Pancreas (tissue), 10 donors: ENCODE measurements around the gene USP48. TPM values are rescaled to one million over a fixed set of nuclear protein-coding genes. Genes with fewer than 3 reads are reported as not detected.

Experiments used
- ATAC-seq, 4 donors: fragments of 200-7000 bp; cut with Tn5 transposase; one replicate each; pipeline versions ENCODE4 v1.8.0 to v1.9.1; 2020; ENCODE audit warnings: mild to moderate bottlenecking in 4 of 4, moderate library complexity in 4 of 4
- DNase-seq, 6 donors: peaks; one replicate each; pipeline ENCODE4 v3.0.0-alpha.2; 2020
- FAIRE-seq: peaks from 2 replicates; lab custom pipeline; 2012; peaks lifted over from hg19 to GRCh38; lab: Jason Lieb, UNC
- H3K27ac ChIP-seq, 4 donors: fragments of 200-600 bp; sonication (generic); 1 replicate in 3 of 4; 2 replicates in 1 of 4; pipeline versions ENCODE4 v1.5.0 to v1.8.0; 2020
- H3K27me3 ChIP-seq, 4 donors: fragments of 200-600 bp; one replicate each; pipeline ENCODE4 v1.8.0; 2021
- H3K36me3 ChIP-seq, 3 donors: fragments of 200-600 bp; sonication (generic) in 1 of 3; one replicate each; pipeline versions ENCODE4 v1.5.0 to v1.8.0; 2020 to 2021
- H3K4me1 ChIP-seq, 3 donors: fragments of 200-600 bp; one replicate each; pipeline ENCODE4 v1.8.0; 2021
- H3K4me3 ChIP-seq, 4 donors: fragments of 200-600 bp; sonication (generic) in 2 of 4; one replicate each; pipeline versions ENCODE4 v1.5.0 to v1.8.0; 2020 to 2021
- H3K9me3 ChIP-seq, 4 donors: fragments of 200-600 bp; one replicate each; pipeline ENCODE4 v1.8.0; 2021
- WGBS, 2 donors: extraction: QIAGEN DNeasy Blood & Tissue Kit; methylation state at CpG; one replicate each; pipeline ENCODE4 v1.1.7; 2013; 5-methylcytosine and 5-hydroxymethylcytosine counted together
- intact Hi-C, 3 donors: fragments of 100-400 bp; cut with DNase I; formaldehyde crosslinking; loops; one replicate each; pipeline versions ENCODE4 v1.11.1 to v1.14.2; 2022
- polyA plus RNA-seq, 2 donors: library from polyadenylated mRNA; stranded (reverse); fragments of 200-250 nt; gene quantifications; one replicate each; pipeline ENCODE4 v1.2.3, GENCODE V29; 2013
- total RNA-seq, 6 donors: library from RNA; stranded (reverse); fragmentation: NEBNext Ultra II Directional in 4 of 6; extraction: Animal tissue kit (Norgen Biotek cat#: 25700) in 4 of 6; gene quantifications; one replicate each; pipeline versions ENCODE4 v1.2.1 to v1.2.4, GENCODE V29; 2021 to 2023
- TF ChIP-seq, protein P1 (sequence below), 4 donors: fragments of 200-600 bp; sonication (generic) in 3 of 4; IDR thresholded peaks; one replicate each; pipeline versions ENCODE4 v1.5.0 to v1.8.0; 2021; ENCODE audit warnings: antibody characterized with exemption in 4 of 4
- donor health status: healthy with polysubstance abuse.
- donor health status: DM: no; HTN: no; CAD: no; lungs with moderate emphysema.
- donor health status: DM: no; HTN: no; CAD: no.
- donor health status: control.
- donor health status: control.
- donor health status: Bipolar disorder and iron deficiency.
- donor health status: DM: yes; HTN: yes; CAD: no.
- donor health status: DM: no; HTN: no; CAD: no.
- donor health status: DM: no; HTN: no; CAD: no.
- donor health status: DM: yes; HTN: yes; CAD: no.

USP48 gene
- total and polyA plus RNA-seq, 8 donors = 14.9 to 30.6 (median 25.9) TPM

DNA sequence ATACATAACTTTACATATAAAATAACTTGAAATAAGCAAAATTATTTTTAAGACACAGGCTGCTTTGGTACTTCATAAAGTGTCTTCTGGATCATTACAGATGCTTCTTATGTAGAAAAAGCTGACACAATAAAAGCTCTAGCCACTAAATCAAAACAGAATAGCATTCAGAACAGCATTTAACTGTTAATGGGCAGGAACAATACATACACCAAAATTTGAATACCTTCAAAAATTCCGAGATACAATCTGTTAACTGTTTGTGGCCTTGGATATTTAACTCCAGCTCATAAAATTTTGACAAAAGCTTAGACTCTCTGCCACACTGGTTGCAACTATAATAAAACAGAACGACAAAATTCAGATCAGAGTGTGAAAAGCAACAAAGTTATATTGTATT lies 31.7 kb downstream of the USP48 start:
- WGBS, 2 donors = 84% methylated on average over 2 of the region's 2 CpGs
- no peak overlapping the region for H3K27ac ChIP-seq
- TF ChIP-seq, protein P1, sequence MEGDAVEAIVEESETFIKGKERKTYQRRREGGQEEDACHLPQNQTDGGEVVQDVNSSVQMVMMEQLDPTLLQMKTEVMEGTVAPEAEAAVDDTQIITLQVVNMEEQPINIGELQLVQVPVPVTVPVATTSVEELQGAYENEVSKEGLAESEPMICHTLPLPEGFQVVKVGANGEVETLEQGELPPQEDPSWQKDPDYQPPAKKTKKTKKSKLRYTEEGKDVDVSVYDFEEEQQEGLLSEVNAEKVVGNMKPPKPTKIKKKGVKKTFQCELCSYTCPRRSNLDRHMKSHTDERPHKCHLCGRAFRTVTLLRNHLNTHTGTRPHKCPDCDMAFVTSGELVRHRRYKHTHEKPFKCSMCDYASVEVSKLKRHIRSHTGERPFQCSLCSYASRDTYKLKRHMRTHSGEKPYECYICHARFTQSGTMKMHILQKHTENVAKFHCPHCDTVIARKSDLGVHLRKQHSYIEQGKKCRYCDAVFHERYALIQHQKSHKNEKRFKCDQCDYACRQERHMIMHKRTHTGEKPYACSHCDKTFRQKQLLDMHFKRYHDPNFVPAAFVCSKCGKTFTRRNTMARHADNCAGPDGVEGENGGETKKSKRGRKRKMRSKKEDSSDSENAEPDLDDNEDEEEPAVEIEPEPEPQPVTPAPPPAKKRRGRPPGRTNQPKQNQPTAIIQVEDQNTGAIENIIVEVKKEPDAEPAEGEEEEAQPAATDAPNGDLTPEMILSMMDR (IDR thresholded peaks at IDR 0.05) = no peak
- peaks cover 0 to 52% (median 16%) of the 10 kb centered on the region in 3 donors for H3K36me3 ChIP-seq
- no peak for FAIRE-seq
- intact Hi-C loops = no loop called here
- no peak for ATAC-seq
- H3K27me3 ChIP-seq = no peaks in the 10 kb centered on the region
- no peak overlapping the region for H3K4me3 ChIP-seq
- H3K9me3 ChIP-seq = no peaks in the 10 kb centered on the region
- no peak for DNase-seq
- H3K4me1 ChIP-seq = peaks cover 0 to 3% (median 0%) of the 10 kb centered on the region in 3 donors

DNA sequence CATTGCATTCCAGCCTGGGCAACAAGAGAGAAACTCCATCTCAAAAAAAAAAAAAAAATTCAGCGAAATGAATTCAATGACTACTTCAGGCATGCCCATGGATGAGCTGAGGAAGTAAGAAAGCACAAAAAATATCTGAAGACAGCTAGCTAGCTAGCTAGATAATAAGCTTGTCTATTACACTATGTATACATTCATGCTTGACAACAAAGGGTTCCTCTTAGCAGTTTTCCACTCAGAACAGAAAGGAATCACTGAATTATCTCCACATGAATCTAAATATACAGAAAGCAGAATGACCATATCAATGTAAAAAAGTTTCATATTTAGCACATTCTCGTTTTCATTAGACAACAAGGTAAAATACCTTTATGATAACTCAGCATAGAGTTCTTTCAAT lies 32.1 kb downstream of the USP48 start:
- TF ChIP-seq, protein P1 (IDR thresholded peaks at IDR 0.05) = no peak
- DNase-seq (no peak), FAIRE-seq (no peak), ATAC-seq (no peak)
- peaks cover 0 to 3% (median 0%) of the 10 kb centered on the region in 3 donors for H3K4me1 ChIP-seq
- no peak overlapping the region for H3K27ac ChIP-seq
- H3K9me3 ChIP-seq = no peaks in the 10 kb centered on the region
- WGBS, 2 donors = 50 to 74% methylated on average over 2 of the region's 2 CpGs
- no peak overlapping the region for H3K4me3 ChIP-seq
- H3K36me3 ChIP-seq = peaks cover 0 to 56% (median 16%) of the 10 kb centered on the region in 3 donors
- intact Hi-C loops = no loop called here
- H3K27me3 ChIP-seq = no peaks in the 10 kb centered on the region

DNA sequence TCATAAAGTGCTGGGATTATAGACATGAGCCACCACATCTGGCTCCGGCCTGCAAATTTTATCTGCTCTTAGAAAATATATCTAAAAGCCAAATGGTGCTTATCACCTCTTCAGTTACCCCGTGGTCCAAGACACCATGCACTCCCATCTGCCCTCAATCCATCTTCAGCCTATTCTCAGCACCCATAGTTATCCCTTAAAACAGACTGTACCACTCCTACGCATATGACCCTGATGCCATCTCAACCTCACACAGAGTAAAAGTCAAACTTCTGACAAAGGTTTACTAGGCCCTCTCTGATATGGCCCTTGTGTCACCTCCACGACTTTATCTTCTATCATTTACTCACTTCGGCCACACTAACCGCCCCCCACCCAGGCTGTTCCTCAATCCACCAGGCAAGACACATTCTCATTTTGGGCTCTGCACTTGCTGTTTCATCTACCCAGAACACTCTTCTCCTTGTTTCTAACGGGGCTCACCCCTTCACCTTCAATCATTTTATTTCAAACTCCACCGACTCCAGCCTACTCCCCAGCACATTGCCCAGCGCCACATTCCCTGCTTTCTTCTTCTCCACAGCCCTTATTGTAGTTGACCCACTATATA lies 33.0 kb downstream of the USP48 start:
- H3K27ac ChIP-seq = no peak overlapping the region
- H3K27me3 ChIP-seq = no peaks in the 10 kb centered on the region
- H3K36me3 ChIP-seq = peaks cover 0 to 57% (median 16%) of the 10 kb centered on the region in 3 donors
- TF ChIP-seq, protein P1 (IDR thresholded peaks at IDR 0.05) = no peak
- no peak for ATAC-seq
- FAIRE-seq = no peak
- intact Hi-C loops = no loop called here
- DNase-seq = no peak
- no peaks in the 10 kb centered on the region for H3K9me3 ChIP-seq
- WGBS, 2 donors = 77 to 85% methylated on average over 9 of the region's 9 CpGs
- peaks cover 0 to 3% (median 0%) of the 10 kb centered on the region in 3 donors for H3K4me1 ChIP-seq
- H3K4me3 ChIP-seq = no peak overlapping the region

DNA sequence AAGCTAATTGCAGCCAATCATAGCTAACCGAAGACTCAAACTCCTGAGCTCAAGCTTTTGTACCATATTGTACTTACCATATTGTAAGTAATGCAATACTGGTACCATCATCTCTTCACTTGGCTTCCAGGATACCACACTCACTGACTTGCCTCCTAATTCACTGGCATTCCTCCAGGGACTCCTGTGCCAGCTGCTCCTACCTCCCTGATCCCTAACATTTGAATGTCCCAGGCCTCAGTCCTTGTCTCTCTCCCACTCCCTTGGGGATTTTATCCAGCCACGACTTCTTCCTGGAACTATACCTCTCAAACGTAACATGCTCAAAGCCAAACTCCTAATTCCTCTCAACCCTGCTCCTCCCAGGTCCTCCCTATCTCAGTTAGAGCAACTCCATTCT lies 33.8 kb downstream of the USP48 start:
- no peak overlapping the region for H3K27ac ChIP-seq
- H3K27me3 ChIP-seq = no peaks in the 10 kb centered on the region
- ATAC-seq = no peak
- TF ChIP-seq, protein P1 (IDR thresholded peaks at IDR 0.05) = no peak
- no peaks in the 10 kb centered on the region for H3K9me3 ChIP-seq
- no peak overlapping the region for H3K4me3 ChIP-seq
- FAIRE-seq = no peak
- 83% methylated on average over 3 of the region's 3 CpGs for WGBS, 2 donors
- H3K4me1 ChIP-seq = peaks cover 0 to 3% (median 0%) of the 10 kb centered on the region in 3 donors
- DNase-seq = no peak
- peaks cover 0 to 51% (median 15%) of the 10 kb centered on the region in 3 donors for H3K36me3 ChIP-seq
- intact Hi-C loops = no loop called here

DNA sequence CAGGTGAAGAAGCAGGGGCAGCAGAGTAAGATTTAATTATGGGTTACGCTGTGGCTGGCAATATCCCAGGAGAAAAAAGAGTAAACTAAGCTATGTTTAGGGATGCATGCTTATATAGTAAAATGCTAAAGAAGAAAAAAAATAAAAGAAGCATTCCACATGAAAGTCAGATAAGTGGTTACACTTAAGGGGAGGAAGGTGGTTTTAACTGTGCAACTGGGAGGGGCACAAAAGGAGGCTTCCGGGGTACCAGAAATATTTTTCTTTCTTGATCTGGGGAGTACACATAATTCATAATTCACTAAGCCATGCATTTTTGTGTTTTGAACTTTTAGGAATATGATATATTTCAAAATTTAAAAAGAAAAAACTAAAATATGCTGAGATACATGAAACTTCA lies 39.5 kb downstream of the USP48 start:
- ATAC-seq (no peak), FAIRE-seq (no peak), DNase-seq (no peak)
- H3K27me3 ChIP-seq = no peaks in the 10 kb centered on the region
- peaks cover 0 to 28% (median 5%) of the 10 kb centered on the region in 3 donors for H3K36me3 ChIP-seq
- WGBS, 2 donors = 97 to 98% methylated on average over 2 of the region's 2 CpGs
- peaks cover 0 to 3% (median 0%) of the 10 kb centered on the region in 3 donors for H3K4me1 ChIP-seq
- intact Hi-C loops = no loop called here
- H3K4me3 ChIP-seq = no peak overlapping the region
- TF ChIP-seq, protein P1 (IDR thresholded peaks at IDR 0.05) = no peak
- no peak overlapping the region for H3K27ac ChIP-seq
- no peaks in the 10 kb centered on the region for H3K9me3 ChIP-seq
